Measurements from ENCODE around the gene WDFY1.
"Not testable (repeated sequence)": the region's sequence is repeated elsewhere in the genome, so short reads cannot be mapped to it uniquely, and the experiment has no call there.

WDFY1 gene

GRCh38 chr2:223959688-223960087, 14.6 kb upstream of the WDFY1 start:
- in situ Hi-C loops (cut with MboI; ENCODE audit: low sequenced_read_pairs): no loop called here

GRCh38 chr2:223957092-223957851, 12.1 kb upstream of the WDFY1 start, which contains the start of gene MRPL44:
Gene MRPL44 (plus strand): TSS chr2:223957463. CDS start chr2:223957473, 10 bp downstream.
- in situ Hi-C loops (cut with MboI; ENCODE audit: low sequenced_read_pairs): no loop called here

- in situ Hi-C loops (cut with MboI; ENCODE audit: low sequenced_read_pairs): no loop called here
Observed at GRCh38 chr2:223956300-223956699, 11.2 kb upstream of the WDFY1 start.

GRCh38 chr2:223954401-223954800, 9.3 kb upstream of the WDFY1 start:
- in situ Hi-C loops (cut with MboI; ENCODE audit: low sequenced_read_pairs): no loop called here

- in situ Hi-C loops (cut with MboI; ENCODE audit: low sequenced_read_pairs): no loop called here
Observed at GRCh38 chr2:223952280-223952968, 7.3 kb upstream of the WDFY1 start.

- in situ Hi-C loops (cut with MboI; ENCODE audit: low sequenced_read_pairs): no loop called here
Observed at GRCh38 chr2:223950448-223951347, 5.6 kb upstream of the WDFY1 start.

GRCh38 chr2:223949241-223949840, 4.2 kb upstream of the WDFY1 start:
- in situ Hi-C loops (cut with MboI; ENCODE audit: low sequenced_read_pairs): no loop called here

- in situ Hi-C loops (cut with MboI; ENCODE audit: low sequenced_read_pairs): no loop called here
Observed at GRCh38 chr2:223947711-223948205, 2.6 kb upstream of the WDFY1 start.

GRCh38 chr2:223945755-223946154, 620 bp upstream of the WDFY1 start:
- in situ Hi-C loops (cut with MboI; ENCODE audit: low sequenced_read_pairs): no loop called here

- in situ Hi-C loops (cut with MboI; ENCODE audit: low sequenced_read_pairs): no loop called here
Observed at GRCh38 chr2:223944166-223944702, 901 bp downstream of the WDFY1 start.

- in situ Hi-C loops (cut with MboI; ENCODE audit: low sequenced_read_pairs): no loop called here
Observed at GRCh38 chr2:223943561-223944008, 1.6 kb downstream of the WDFY1 start.

- in situ Hi-C loops (cut with MboI; ENCODE audit: low sequenced_read_pairs): no loop called here
Observed at GRCh38 chr2:223943135-223943534, 2.0 kb downstream of the WDFY1 start.

GRCh38 chr2:223941579-223942277, 3.4 kb downstream of the WDFY1 start:
- in situ Hi-C loops (cut with MboI; ENCODE audit: low sequenced_read_pairs): no loop called here

GRCh38 chr2:223939438-223939837, 5.7 kb downstream of the WDFY1 start:
- in situ Hi-C loops (cut with MboI; ENCODE audit: low sequenced_read_pairs): not testable (repeated sequence)

GRCh38 chr2:223937535-223937934, 7.6 kb downstream of the WDFY1 start:
- in situ Hi-C loops (cut with MboI; ENCODE audit: low sequenced_read_pairs): no loop called here

GRCh38 chr2:223936862-223937326, 8.2 kb downstream of the WDFY1 start:
- in situ Hi-C loops (cut with MboI; ENCODE audit: low sequenced_read_pairs): no loop called here

GRCh38 chr2:223935459-223936125, 9.5 kb downstream of the WDFY1 start:
- in situ Hi-C loops (cut with MboI; ENCODE audit: low sequenced_read_pairs): no loop called here

GRCh38 chr2:223934870-223935269, 10.3 kb downstream of the WDFY1 start:
- in situ Hi-C loops (cut with MboI; ENCODE audit: low sequenced_read_pairs): no loop called here
